Measurements from ENCODE around the gene PLXNA4. TPM values are rescaled to one million over a fixed set of nuclear protein-coding genes. Genes with fewer than 3 reads are reported as not detected.

Gene PLXNA4
- total RNA-seq, 1 donor from 2014 or later, result 3.5 TPM

GRCh38 chr7:132125096-132125495, 451.2 kb downstream of the PLXNA4 start:
- Mint-ChIP-seq H3K4me1 (ENCODE audit: unreplicated experiment) (no peaks in the 10 kb centered on the region), H3K36me3 (ENCODE audit: low read depth, unreplicated experiment) (peaks cover 7% of the 10 kb centered on the region), H3K27me3 (ENCODE audit: unreplicated experiment) (no peaks in the 10 kb centered on the region), H3K9me3 (ENCODE audit: unreplicated experiment) (no peaks in the 10 kb centered on the region), H3K27ac (ENCODE audit: unreplicated experiment) (no peak overlapping the region), H3K4me3 (ENCODE audit: unreplicated experiment) (no peak overlapping the region)
- no peak for DNase-seq (ENCODE audit: low spot score)
- TF ChIP-seq, protein P1, sequence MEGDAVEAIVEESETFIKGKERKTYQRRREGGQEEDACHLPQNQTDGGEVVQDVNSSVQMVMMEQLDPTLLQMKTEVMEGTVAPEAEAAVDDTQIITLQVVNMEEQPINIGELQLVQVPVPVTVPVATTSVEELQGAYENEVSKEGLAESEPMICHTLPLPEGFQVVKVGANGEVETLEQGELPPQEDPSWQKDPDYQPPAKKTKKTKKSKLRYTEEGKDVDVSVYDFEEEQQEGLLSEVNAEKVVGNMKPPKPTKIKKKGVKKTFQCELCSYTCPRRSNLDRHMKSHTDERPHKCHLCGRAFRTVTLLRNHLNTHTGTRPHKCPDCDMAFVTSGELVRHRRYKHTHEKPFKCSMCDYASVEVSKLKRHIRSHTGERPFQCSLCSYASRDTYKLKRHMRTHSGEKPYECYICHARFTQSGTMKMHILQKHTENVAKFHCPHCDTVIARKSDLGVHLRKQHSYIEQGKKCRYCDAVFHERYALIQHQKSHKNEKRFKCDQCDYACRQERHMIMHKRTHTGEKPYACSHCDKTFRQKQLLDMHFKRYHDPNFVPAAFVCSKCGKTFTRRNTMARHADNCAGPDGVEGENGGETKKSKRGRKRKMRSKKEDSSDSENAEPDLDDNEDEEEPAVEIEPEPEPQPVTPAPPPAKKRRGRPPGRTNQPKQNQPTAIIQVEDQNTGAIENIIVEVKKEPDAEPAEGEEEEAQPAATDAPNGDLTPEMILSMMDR (IDR thresholded peaks at IDR 0.05; ENCODE audit: unreplicated experiment), result no peak

DNA sequence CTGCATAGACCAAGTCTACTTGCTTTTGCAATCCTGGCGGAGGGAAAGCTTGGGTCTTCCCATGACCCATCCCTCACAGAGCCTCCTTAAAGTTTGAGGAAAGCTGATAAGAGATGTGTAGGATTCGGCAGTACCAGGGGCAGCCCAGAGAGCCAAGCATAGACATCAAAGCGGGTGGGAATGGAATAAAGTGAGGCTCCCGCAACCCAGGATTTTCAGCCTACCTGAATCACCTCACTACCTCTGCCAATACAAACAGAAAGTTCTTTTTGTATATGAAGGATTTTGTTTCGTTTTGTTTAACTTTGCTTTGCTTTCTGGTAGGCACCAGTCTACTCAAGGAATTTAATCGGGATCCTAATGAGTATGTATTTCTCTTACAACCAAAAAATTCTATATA, 451.7 kb downstream of the PLXNA4 start:
- no peak for DNase-seq (ENCODE audit: low spot score)
- Mint-ChIP-seq H3K27ac (ENCODE audit: unreplicated experiment) (no peak overlapping the region), H3K9me3 (ENCODE audit: unreplicated experiment) (no peaks in the 10 kb centered on the region), H3K27me3 (ENCODE audit: unreplicated experiment) (no peaks in the 10 kb centered on the region), H3K4me3 (ENCODE audit: unreplicated experiment) (no peak overlapping the region), H3K4me1 (ENCODE audit: unreplicated experiment) (no peaks in the 10 kb centered on the region), H3K36me3 (ENCODE audit: low read depth, unreplicated experiment) (peaks cover 7% of the 10 kb centered on the region)
- TF ChIP-seq, protein P1 (IDR thresholded peaks at IDR 0.05; ENCODE audit: unreplicated experiment), result no peak

GRCh38 chr7:132123773-132124172, 452.5 kb downstream of the PLXNA4 start:
- H3K27me3 Mint-ChIP-seq (ENCODE audit: unreplicated experiment), result no peaks in the 10 kb centered on the region
- no peak overlapping the region for H3K27ac Mint-ChIP-seq (ENCODE audit: unreplicated experiment)
- no peak overlapping the region for H3K4me3 Mint-ChIP-seq (ENCODE audit: unreplicated experiment)
- TF ChIP-seq, protein P1 (IDR thresholded peaks at IDR 0.05; ENCODE audit: unreplicated experiment), result no peak
- H3K36me3 Mint-ChIP-seq (ENCODE audit: low read depth, unreplicated experiment), result no peaks in the 10 kb centered on the region
- no peaks in the 10 kb centered on the region for H3K4me1 Mint-ChIP-seq (ENCODE audit: unreplicated experiment)
- no peaks in the 10 kb centered on the region for H3K9me3 Mint-ChIP-seq (ENCODE audit: unreplicated experiment)
- no peak for DNase-seq (ENCODE audit: low spot score)

GRCh38 chr7:132122901-132123300, 453.4 kb downstream of the PLXNA4 start:
- H3K27ac Mint-ChIP-seq (ENCODE audit: unreplicated experiment), result no peak overlapping the region
- H3K9me3 Mint-ChIP-seq (ENCODE audit: unreplicated experiment), result no peaks in the 10 kb centered on the region
- no peak overlapping the region for H3K4me3 Mint-ChIP-seq (ENCODE audit: unreplicated experiment)
- H3K4me1 Mint-ChIP-seq (ENCODE audit: unreplicated experiment), result peaks cover 4% of the 10 kb centered on the region
- no peaks in the 10 kb centered on the region for H3K36me3 Mint-ChIP-seq (ENCODE audit: low read depth, unreplicated experiment)
- TF ChIP-seq, protein P1 (IDR thresholded peaks at IDR 0.05; ENCODE audit: unreplicated experiment), result no peak
- no peak for DNase-seq (ENCODE audit: low spot score)
- H3K27me3 Mint-ChIP-seq (ENCODE audit: unreplicated experiment), result no peaks in the 10 kb centered on the region

GRCh38 chr7:132121987-132122386, 454.3 kb downstream of the PLXNA4 start:
- Mint-ChIP-seq H3K4me3 (ENCODE audit: unreplicated experiment) (no peak overlapping the region), H3K36me3 (ENCODE audit: low read depth, unreplicated experiment) (no peaks in the 10 kb centered on the region)

More at GRCh38 chr7:132121987-132122386, 454.3 kb downstream of the PLXNA4 start:
- TF ChIP-seq, protein P1 (IDR thresholded peaks at IDR 0.05; ENCODE audit: unreplicated experiment), result no peak
- H3K27me3 Mint-ChIP-seq (ENCODE audit: unreplicated experiment), result no peaks in the 10 kb centered on the region
- no peak overlapping the region for H3K27ac Mint-ChIP-seq (ENCODE audit: unreplicated experiment)
- H3K4me1 Mint-ChIP-seq (ENCODE audit: unreplicated experiment), result peaks cover 4% of the 10 kb centered on the region
- no peaks in the 10 kb centered on the region for H3K9me3 Mint-ChIP-seq (ENCODE audit: unreplicated experiment)
- no peak for DNase-seq (ENCODE audit: low spot score)

Data from endothelial cell (in vitro differentiated cells).